ENCODE data around the gene BANF2. TPM values are rescaled to one million over a fixed set of nuclear protein-coding genes. Genes with fewer than 3 reads are reported as not detected.

Gene BANF2
- total and polyA plus RNA-seq, 2 of the 8 experiments (the other 6 are each of a cell fraction or from before 2014, with no cell fraction given), result not detected

- TF ChIP-seq ASH2L (IDR thresholded peaks at IDR 0.05; ENCODE audit: low read length) (no peak), E2F6 (IDR thresholded peaks at IDR 0.05) (no peak), POLR2A (IDR thresholded peaks at IDR 0.05; ENCODE audit: control extremely low read depth in 1 of 2, low read depth in 2 of 2, low read length in 2 of 2) (no peak), CBX8 (IDR thresholded peaks at IDR 0.05; ENCODE audit: borderline replicate concordance, low read depth, low read length) (no peak)
Measured at GRCh38 chr20:17705916-17706315, 6.2 kb downstream of the BANF2 start (continued).
